Measurements from ENCODE around the gene ZNF600.

- TF ChIP-seq POLR2A (IDR thresholded peaks at IDR 0.05) (no peak), CTCF (IDR thresholded peaks at IDR 0.05) (no peak), EP300 (IDR thresholded peaks at IDR 0.05) (no peak)
These were observed 44.6 kb downstream of the ZNF600 start for GRCh38 chr19:52741951-52742485.
